ENCODE results near the gene LRRC61.

The LRRC61 gene

DNA sequence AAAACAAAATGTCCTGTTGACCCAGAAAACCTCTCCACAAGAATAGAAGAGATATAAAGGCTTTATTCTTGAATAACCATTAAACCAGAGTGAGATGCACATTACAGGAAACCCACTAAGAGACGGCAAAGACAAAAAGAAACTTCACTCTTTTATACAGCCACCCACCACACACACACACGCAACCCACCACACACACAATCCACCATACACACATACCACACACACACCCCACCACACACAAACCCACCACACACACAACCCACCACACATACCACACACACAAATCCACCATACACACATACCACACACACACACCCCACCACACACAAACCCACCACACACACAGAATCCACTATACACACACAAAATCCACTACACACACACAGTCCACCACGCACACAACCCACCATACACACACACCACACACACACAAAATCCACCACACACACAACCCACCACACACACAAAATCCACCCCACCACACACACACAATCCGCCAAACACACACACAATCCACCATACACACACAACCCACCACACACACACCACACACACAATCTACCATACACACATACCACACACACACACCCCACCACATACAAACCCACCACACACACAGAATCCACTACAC, 36.0 kb downstream of the LRRC61 start:
- no peak for DNase-seq (ENCODE audit: low read depth in 1 of 2, low spot score in 1 of 2)
- in situ Hi-C loops (cut with HindIII; ENCODE audit: low pct_unique_long_range_greater_than_20kb, low sequenced_read_pairs), result no loop called here
- no peak for TF ChIP-seq JUND (IDR thresholded peaks at IDR 0.05; ENCODE audit: low read depth)

DNA sequence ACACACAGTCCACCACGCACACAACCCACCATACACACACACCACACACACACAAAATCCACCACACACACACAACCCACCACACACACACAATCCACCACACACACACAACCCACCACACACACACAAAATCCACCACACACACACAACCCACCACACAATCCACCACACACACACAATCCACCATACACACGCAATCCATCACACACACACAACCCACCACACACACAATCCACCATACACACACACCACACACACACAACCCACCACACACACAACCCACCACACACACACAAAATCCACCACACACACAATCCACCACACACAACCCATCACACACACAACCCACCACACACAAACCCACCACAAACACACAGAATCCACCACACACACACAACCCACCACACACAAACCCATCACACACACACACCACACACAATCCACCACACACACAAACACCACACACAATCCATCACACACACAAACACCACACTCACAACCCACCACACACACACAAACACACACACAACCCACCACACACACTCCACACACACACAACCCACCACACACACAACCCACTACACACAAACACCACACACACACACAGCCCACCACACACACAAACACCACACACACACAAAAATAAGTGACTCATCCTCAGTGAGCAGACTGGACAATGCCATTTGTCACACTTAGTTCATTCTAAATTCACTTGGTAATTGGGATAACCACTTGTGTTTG, 36.6 kb downstream of the LRRC61 start:
- TF ChIP-seq JUND (IDR thresholded peaks at IDR 0.05; ENCODE audit: low read depth), result no peak
- in situ Hi-C loops (cut with HindIII; ENCODE audit: low pct_unique_long_range_greater_than_20kb, low sequenced_read_pairs), result no loop called here
- DNase-seq (ENCODE audit: low read depth in 1 of 2, low spot score in 1 of 2), result no peak

DNA sequence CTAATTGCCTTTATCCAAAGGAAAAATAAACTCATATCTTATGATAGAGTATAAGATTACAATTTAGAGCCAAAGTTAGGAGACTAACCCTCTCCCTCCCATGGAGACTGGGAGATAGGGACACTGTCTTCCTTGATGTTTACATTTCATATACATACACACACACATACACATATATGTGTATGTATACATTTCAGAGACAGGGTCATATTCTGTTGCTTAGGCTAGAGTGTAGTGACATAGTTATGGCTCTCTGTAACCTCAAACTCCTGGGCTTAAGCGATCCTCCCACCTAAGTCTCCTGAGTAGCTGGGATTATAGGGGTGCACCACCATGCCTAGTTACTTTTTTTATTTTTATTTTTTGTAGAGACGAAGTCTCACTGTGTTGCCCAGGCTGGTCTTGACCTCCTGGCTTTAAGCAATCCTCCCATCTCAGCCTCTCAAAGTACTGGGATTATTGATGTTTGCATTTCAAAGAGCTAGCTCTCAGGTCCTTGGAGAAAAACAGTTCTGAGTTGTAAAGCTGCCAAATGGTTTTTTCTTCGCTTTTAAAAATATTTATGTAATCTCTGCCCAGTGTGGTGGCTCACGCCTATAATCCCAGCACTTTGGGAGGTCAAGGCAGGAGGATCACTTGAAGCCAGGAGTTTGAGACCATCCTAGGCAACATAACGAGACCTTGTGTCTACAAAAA, 37.4 kb downstream of the LRRC61 start:
- TF ChIP-seq JUND (IDR thresholded peaks at IDR 0.05; ENCODE audit: low read depth), result no peak
- in situ Hi-C loops (cut with HindIII; ENCODE audit: low pct_unique_long_range_greater_than_20kb, low sequenced_read_pairs), result no loop called here
- DNase-seq (ENCODE audit: low read depth in 1 of 2, low spot score in 1 of 2), result no peak

DNA sequence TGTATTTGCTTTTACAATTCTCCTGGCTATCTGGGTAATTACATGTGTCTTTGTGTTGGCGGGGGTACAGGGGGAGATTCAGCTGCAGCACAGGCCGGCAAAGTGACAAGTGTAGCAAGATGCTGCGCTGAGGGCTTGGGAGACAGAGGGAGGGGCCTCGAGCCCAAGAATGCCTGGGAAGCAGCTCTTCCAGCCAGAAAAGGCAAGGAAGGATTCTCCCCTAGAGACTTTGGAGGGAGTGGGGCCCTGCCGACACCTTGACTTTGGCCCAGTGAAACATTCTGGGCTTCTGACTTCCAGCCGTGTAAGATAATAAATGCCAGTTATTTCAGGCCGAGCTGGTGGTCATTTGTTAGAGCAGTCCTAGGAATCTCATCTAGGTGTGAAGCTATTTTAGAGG, 38.2 kb downstream of the LRRC61 start:
- in situ Hi-C loops (cut with HindIII; ENCODE audit: low pct_unique_long_range_greater_than_20kb, low sequenced_read_pairs), result no loop called here
- no peak for DNase-seq (ENCODE audit: low read depth in 1 of 2, low spot score in 1 of 2)

DNA sequence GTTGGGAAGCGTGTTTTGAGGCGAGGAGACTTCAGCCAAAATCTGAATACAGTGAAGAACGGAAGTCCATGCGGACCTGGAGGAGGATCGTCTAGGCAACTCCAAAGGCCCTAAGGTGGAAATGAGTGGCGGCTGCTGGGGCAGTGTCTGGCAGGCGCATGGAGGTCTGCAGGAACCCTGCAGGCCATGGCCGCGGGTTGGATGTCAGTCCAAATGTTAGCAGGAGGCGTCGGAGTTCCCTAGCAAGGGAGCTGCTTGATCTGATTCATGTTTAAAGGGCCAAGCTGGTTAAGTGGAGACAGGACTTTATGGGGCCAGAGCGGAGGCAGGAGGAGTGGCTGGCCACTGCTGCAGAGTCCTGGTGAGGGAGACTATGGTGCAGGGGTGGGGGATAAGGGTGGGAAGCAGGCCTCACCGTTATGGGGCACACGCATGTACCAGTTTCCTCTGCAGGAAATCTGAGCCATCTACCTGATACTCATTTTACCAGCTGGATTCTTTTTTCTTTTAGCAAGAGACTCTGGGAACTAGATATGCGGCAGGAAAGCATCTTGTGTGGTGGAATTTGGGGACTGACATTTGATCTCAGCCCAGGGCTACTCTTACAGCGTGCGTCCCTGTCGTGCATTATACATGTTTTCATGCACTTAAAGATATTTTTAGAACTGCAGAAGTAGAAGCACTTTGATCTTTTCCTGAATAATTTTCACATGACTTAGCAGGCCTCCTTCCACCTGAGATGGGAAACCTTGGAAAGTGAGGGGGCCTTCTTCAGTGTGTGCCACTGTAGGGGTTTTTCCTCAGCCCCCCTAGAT, 38.9 kb downstream of the LRRC61 start:
- in situ Hi-C loops (cut with HindIII; ENCODE audit: low pct_unique_long_range_greater_than_20kb, low sequenced_read_pairs), result no loop called here
- no peak for DNase-seq (ENCODE audit: low read depth in 1 of 2, low spot score in 1 of 2)
- no peak for TF ChIP-seq JUND (IDR thresholded peaks at IDR 0.05; ENCODE audit: low read depth)

More for the DNA sequence above, 38.2 kb downstream of the LRRC61 start:
- no peak for TF ChIP-seq JUND (IDR thresholded peaks at IDR 0.05; ENCODE audit: low read depth)

DNA sequence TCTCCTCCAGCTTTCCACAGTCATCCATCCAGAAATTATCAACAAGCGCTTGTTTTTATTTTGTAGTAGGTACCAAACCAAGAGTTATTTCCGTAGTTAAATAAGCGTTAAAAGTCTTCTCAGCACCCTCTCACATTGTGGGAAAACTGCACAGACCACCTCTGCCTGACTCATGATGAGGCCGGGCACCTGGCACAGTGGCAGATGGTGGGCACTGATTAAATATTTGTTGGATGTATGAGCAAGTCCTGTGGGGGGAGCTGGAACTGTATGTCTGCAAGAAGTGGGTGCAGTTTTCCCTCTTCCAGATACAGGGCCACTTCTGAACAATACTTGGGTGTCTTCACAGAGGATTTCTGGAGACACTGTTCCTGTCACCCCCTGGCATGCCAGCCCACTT, 40.2 kb downstream of the LRRC61 start:
- no peak for TF ChIP-seq JUND (IDR thresholded peaks at IDR 0.05; ENCODE audit: low read depth)
- in situ Hi-C loops (cut with HindIII; ENCODE audit: low pct_unique_long_range_greater_than_20kb, low sequenced_read_pairs), result no loop called here
- no peak for DNase-seq (ENCODE audit: low read depth in 1 of 2, low spot score in 1 of 2)

DNA sequence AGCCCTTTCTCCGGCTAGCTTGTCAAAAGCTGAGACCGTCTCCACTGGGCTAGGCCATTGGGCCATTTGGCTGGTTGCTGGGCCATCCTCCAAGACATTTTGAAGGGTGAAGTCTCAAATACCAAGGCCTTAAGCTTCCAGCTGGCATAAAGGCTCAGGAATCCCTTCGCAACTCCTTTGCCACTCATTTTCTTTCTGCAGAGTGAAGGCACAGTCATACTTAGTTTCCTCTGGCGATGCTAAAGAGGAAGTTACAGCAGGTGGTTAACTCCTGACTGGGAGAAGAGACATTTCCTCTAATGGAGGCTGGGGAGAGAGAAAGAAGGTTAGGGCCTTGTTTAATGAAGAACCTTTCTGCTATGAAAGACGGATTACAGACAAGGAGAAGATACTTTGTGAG, 40.7 kb downstream of the LRRC61 start:
- TF ChIP-seq JUND (IDR thresholded peaks at IDR 0.05; ENCODE audit: low read depth), result no peak
- DNase-seq (ENCODE audit: low read depth in 1 of 2, low spot score in 1 of 2), result no peak
- in situ Hi-C loops (cut with HindIII; ENCODE audit: low pct_unique_long_range_greater_than_20kb, low sequenced_read_pairs), result no loop called here

DNA sequence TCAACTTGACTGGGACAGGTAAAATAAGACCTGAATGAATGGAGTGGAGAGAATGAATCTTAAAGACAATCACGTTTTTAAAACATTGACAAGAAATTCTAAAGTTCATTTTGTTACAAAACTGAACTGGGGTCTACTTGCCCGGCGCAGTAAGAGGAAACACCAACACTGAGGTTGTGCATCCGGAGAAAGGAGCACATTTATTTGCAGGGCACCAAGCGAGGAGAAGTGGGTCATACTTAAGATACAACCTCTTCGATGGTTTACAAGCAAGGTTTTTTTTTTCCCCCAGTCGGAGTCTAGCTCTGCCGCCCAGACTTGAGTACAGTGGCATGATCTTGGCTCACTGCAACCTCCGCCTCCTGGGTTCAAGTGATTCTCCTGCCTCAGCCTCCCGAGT, 42.0 kb downstream of the LRRC61 start:
- no peak for TF ChIP-seq JUND (IDR thresholded peaks at IDR 0.05; ENCODE audit: low read depth)
- no peak for DNase-seq (ENCODE audit: low read depth in 1 of 2, low spot score in 1 of 2)
- in situ Hi-C loops (cut with HindIII; ENCODE audit: low pct_unique_long_range_greater_than_20kb, low sequenced_read_pairs), result no loop called here

DNA sequence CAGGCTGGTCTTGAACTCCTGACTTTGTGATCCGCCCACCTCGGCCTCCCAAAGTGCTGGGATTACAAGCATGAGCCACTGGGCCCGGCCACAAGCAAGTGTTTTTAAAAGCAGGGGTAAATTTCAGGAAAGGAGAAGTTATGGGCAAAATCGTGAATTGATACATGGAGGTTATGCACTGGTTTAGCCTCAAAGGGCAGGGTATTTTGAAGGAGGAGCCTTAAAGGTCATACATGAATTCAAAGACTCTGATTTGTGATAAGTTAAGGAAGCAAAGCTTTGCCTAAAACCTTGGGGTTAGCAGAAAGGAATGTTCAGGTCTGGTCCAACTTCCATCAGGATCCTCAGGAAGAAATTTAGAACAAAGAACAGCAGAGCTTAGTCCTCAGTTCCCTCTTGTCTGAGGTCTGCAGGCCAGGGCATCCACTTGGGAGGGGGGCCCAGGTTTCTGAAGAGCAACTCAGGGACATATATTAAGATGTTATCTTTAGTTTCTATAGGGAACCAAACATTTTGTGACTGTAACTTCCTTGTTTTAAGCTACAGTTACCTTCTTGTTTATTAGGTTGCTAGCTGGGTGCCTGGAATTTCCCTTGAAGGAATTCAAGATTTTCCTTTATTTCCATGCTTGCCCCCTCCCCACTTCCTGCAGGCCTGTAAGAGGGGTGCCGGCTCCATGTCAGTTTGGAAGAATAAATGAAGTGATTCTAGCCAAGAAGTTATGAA, 42.7 kb downstream of the LRRC61 start:
- in situ Hi-C loops (cut with HindIII; ENCODE audit: low pct_unique_long_range_greater_than_20kb, low sequenced_read_pairs), result no loop called here
- TF ChIP-seq JUND (IDR thresholded peaks at IDR 0.05; ENCODE audit: low read depth), result no peak
- peak in 1 of 2 experiments; percentile 39 for DNase-seq (ENCODE audit: low read depth in 1 of 2, low spot score in 1 of 2)

DNA sequence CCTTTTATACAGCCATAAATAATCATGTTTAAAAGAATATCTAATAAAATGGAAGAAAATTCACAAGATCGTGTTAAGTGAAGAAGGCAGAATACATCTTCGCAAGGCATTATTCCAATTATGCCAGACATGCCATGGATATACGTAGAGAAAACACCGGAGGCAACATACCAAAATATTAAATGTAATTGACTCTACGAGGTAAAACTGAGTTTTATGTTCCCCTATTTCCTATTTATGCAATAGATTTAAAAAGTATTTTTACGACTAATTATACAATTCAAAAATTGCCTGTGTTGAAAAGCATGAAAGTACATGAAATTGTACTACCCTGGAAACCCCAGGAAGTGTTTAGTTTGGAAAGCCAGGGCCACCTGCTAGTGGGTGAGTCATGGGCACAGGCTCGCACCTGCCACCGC, 44.5 kb downstream of the LRRC61 start:
- peak in 1 of 2 experiments; percentile 66 for DNase-seq (ENCODE audit: low read depth in 1 of 2, low spot score in 1 of 2)
- no peak for TF ChIP-seq JUND (IDR thresholded peaks at IDR 0.05; ENCODE audit: low read depth)

DNA sequence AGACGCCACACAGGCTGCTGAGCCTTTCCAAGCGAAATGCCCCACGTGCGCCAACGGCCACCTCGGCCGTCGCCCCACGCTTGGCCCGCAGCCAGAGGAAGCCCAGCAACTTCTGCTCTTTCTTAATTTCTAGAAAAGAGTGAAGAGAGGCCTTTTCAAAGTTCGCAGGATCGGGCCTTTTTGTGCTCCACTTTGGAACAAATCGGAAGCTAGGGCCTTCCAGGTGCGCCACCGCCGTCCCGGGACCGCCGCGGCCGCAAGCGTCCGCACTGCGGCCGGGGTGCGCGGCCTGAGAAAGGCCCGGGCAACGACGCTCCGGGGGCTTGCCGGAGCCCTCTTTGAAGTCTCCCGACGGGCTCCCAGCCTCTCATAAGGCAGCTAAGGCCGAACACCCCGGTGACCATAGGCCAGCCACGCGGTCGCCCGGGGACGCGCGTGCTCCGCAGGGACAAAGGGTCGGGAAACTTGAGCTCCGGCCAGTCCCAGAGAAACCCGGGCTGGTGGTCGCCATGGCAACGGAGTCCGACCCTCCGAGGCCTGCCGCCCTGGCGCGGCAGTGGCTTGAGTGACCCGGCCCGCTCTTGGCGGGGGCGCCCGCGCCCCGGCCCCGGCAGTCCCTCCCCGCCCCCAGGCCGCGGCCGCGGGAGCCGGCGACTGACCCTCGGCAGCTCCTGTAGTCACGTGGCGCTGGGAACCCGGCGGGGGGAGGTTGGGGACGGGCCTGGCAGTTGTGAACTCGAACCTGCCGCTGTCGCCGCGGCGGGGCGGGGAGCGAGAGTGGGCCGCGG, 45.1 kb downstream of the LRRC61 start, which contains the start of gene REPIN1:
REPIN1 (plus strand) TSS at position 727 of the 788 bp plus-strand sequence. CDS start 890 bp downstream, outside the sequence.
- no peak for TF ChIP-seq JUND (IDR thresholded peaks at IDR 0.05; ENCODE audit: low read depth)
- in situ Hi-C loops (cut with HindIII; ENCODE audit: low pct_unique_long_range_greater_than_20kb, low sequenced_read_pairs), result no loop called here
- peak; percentile 55 to 90 for DNase-seq (ENCODE audit: low read depth in 1 of 2, low spot score in 1 of 2)

More for the DNA sequence above, 44.5 kb downstream of the LRRC61 start:
- in situ Hi-C loops (cut with HindIII; ENCODE audit: low pct_unique_long_range_greater_than_20kb, low sequenced_read_pairs), result no loop called here
